Activated T-cell treated with anti-CD3 and anti-CD28 coated beads for 48 hours (primary cell): ENCODE measurements around the gene CACNA1H.
"Not testable (repeated sequence)": the region's sequence is repeated elsewhere in the genome, so short reads cannot be mapped to it uniquely, and the experiment has no call there.

ENCODE experiments used
- DNase-seq: peaks from one replicate; pipeline ENCODE4 v3.0.0-alpha.2; 2020; ENCODE audit warnings: low read depth

CACNA1H gene

GRCh38 chr16:1193825-1194581 is 41.1 kb downstream of the CACNA1H start:
- no peak for DNase-seq

DNA sequence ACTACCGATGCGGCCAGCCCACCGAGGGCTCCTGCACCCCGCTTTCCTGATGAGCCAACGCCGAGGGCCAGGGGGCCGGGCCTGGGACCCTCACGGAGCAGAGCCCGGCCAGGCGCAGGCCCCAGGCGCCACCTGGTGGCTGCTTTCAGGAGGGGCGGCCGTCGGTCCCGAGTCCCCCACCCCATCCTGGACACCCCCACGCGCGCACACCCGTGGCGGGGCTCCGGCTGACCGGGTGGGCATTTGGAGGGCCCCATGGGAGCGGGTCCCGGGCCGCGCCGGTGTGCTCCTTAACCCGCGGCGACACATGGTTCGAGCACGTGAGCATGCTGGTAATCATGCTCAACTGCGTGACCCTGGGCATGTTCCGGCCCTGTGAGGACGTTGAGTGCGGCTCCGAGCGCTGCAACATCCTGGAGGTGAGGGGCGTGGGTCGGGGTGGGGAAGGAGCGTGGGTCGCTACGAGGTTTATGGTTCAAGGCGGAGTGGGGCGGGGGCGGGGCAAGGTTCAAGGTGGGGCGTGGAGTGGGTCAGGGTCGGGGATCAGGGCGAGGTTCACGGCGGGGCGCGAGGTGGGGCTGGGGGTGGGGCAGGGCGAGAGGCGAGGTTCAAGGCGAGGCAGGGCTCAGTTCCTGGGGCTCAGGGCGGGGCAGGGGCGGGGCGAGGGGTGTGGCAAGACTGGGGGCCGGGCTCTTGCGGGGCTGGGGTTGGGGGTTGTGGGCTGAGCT is 41.9 kb downstream of the CACNA1H start:
- DNase-seq, result peak; percentile 12

DNA sequence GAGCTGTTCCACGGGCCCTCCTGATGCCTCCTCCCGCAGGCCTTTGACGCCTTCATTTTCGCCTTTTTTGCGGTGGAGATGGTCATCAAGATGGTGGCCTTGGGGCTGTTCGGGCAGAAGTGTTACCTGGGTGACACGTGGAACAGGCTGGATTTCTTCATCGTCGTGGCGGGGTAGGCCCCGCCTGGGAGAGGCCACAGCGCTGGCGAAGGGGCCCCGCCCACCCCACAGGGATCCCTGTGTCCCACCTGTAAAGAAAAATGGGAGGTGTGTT is 42.4 kb downstream of the CACNA1H start:
- DNase-seq, result no peak

DNA sequence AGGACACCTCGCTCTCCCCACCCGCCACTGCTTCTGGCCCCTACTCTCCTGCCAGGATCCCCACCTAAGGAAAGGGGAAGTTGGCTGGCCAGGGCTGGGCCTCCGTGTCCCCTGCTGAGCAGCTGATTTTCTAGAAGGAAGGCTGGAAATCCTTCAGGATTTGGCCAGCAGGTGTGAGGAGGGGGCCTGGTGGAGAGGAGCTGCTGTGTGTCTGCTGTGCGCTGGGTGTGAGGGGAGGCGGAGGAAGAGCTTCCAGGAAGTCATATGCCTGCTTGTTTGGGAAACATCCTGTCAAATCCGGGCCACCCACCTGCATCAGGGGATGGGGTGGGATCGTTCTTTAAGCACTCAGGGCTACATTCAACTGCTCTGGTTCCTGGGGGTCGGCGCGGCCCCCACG is 43.6 kb downstream of the CACNA1H start:
- no peak for DNase-seq

DNA sequence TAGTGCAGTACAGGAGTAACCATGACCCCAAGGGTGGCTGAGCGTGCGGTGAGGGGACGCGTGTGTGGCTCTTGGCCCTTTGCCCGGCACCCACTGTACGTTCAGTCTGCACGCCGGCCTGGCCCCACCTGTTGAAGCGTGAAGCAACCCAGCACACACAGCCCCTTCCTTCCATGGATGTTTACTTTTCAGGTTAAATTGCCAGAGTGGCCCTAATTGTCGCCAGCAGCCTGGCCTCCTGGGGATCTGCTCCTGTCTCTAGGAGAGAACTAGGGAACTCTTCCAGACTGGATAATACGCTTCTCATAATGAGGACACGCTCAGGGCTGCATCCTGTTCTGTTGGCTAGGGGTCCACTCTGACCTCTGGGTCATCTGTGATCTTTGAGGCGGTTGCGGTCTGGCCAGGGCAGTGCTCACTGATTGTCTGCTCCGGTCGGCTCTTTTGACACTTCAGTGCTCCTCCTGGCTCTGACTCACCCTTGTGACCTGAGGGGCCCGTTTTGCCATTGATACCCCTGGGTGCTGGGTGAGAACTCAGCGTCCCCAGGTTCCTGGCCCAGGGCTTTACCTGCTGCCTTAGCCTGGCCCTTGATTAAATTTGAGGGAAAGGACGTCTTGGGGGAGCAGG is 44.4 kb downstream of the CACNA1H start:
- no peak for DNase-seq

DNA sequence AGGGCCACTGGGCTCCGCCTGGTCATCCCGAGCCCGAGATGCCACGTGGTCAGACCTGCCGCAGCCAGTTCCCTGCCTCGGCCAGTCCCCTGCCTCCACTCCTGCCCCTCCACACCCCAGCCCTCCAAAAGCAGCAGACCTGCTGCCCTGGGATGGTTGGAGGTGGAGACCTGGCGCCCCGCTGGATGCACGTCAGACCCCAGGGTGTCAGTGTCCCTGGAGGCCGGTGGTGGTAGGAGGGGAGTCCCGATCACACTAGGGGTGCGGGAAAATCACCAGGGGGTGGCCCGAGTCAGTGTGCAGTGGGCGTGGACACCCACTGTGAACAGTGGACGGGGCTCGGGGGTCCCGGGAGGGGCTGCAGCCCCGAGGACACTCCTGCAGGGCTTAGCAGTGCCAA is 45.3 kb downstream of the CACNA1H start:
- no peak for DNase-seq

GRCh38 chr16:1198671-1199346 is 45.9 kb downstream of the CACNA1H start:
- DNase-seq, result not testable (repeated sequence)

DNA sequence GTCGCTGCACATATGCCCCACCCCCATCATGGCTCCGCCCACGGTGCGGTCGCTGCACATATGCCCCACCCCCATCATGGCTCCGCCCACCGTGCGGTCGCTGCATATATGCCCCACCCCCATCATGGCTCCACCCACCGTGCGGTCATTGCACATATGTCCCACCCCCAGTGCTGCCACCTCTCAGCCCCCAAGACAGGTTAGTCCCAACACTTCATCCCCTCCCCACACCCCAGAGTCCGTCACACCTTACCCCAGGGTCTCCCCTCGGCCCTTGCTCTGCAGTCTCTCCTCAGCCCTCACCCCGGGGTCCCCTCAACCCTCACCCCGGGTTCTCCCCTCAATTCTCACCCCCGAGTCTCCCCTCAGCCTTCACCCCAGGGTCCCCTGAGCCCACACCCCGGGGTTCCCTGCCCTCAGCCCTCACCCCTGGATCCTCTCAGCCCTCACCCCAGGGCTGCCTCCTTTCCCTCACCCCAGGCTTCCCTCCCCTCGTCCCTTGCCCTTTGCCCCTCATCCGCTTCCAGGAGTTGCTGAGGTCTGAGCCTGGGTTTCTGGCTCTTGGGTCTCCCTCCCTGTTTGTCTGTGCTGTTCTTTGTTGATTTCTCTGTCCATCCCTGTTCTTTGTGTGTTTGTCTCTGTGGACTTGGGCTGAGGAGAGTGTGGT is 46.6 kb downstream of the CACNA1H start:
- no peak for DNase-seq

DNA sequence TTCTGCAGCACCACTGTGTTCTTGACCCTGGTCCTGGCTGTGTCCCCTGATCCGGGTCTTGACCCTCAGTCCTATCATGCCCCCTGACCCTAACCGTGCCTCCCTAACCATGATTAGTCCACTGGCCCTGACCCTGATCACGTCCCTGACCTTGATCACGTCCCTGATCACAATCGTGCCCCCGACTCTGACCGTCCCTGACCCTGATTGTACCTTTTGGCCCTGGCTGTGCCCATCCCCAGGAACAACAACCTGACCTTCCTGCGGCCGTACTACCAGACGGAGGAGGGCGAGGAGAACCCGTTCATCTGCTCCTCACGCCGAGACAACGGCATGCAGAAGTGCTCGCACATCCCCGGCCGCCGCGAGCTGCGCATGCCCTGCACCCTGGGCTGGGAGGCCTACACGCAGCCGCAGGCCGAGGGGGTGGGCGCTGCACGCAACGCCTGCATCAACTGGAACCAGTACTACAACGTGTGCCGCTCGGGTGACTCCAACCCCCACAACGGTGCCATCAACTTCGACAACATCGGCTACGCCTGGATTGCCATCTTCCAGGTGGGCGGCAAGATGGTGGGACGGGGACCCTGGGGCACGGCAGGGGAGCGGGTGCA is 47.2 kb downstream of the CACNA1H start:
- no peak for DNase-seq

GRCh38 chr16:1201444-1201843 is 48.5 kb downstream of the CACNA1H start:
- no peak for DNase-seq

DNA sequence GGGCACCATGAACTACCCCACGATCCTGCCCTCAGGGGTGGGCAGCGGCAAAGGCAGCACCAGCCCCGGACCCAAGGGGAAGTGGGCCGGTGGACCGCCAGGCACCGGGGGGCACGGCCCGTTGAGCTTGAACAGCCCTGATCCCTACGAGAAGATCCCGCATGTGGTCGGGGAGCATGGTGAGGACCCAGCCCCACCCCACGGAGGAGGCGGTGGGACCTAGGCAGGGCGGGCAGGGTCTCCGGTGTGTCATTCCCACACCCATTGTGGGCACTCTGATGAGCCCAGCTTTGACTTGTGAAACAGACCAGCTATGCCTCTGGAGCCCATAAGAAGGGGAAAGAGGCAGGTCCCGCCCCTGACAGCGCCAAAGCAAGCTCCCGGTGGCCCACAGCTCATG is 49.4 kb downstream of the CACNA1H start:
- no peak for DNase-seq

GRCh38 chr16:1204933-1205332 is 52.0 kb downstream of the CACNA1H start:
- DNase-seq, result no peak

GRCh38 chr16:1206326-1206725 is 53.4 kb downstream of the CACNA1H start:
- DNase-seq, result no peak

DNA sequence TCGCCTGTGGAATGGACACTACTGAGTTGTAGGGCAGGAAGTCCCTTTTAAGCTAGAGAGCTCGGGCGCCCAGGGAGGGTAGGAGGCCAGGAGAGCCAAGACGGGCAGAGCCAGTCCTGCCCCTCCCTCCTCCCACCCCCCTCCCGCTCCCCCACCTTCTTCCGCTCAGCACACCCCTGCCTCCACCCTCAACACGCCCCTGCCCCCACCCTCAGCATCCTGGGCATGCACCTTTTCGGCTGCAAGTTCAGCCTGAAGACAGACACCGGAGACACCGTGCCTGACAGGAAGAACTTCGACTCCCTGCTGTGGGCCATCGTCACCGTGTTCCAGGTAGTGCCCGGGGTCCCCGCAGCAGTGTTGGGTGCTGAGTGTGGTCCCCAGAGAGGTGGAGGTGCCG is 53.9 kb downstream of the CACNA1H start:
- no peak for DNase-seq

GRCh38 chr16:1208239-1208830 is 55.4 kb downstream of the CACNA1H start:
- DNase-seq, result no peak

DNA sequence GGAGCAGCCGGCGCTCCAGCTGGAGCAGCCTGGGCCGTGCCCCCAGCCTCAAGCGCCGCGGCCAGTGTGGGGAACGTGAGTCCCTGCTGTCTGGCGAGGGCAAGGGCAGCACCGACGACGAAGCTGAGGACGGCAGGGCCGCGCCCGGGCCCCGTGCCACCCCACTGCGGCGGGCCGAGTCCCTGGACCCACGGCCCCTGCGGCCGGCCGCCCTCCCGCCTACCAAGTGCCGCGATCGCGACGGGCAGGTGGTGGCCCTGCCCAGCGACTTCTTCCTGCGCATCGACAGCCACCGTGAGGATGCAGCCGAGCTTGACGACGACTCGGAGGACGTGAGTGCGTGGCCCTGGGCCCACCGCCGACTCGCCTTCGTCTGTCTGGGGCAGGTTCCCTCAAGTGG is 56.2 kb downstream of the CACNA1H start:
- no peak for DNase-seq

DNA sequence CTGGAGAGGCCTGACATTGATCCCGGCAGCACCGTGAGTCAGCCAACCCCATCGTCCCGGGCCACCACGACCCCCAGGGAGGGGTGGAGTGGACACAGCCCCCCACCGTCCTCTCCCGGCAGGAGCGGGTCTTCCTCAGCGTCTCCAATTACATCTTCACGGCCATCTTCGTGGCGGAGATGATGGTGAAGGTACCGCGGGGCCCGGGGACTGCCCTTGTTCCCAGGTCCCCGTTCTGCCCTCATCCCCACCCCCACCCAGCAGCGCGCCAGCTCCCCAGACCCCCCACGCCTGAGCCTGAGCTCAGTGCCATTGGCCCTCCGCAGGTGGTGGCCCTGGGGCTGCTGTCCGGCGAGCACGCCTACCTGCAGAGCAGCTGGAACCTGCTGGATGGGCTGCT is 57.6 kb downstream of the CACNA1H start:
- no peak for DNase-seq

GRCh38 chr16:1211451-1212268 is 58.8 kb downstream of the CACNA1H start:
- DNase-seq, result no peak

DNA sequence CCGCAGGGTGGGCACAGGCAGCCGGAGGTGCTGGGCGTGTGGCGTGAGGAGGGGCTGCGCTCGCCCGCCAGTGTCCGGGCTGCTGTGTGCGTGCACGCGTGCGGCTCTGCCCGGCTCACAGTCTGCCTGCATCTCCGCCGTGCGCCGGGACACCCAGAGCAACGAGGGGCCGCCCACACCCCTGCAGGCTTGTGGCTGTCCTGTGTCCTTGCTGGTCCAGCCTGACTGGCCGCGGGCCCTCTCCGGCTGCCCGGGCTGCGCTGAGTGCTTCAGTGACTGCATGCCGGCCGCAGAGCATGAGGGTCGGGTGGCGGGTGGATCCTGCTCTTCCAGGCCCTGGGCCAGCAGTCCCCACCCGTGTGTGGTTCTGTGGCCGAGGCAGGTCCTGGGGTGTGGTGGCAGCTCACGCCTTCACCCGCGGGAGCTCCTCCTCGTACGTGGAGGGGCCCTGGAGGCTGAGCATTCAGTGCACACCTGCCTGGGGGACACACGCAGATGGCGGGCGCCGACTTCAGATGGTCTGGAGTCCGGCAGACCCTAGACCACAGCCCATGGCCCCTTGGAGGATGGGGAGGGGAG is 59.8 kb downstream of the CACNA1H start:
- DNase-seq, result no peak

DNA sequence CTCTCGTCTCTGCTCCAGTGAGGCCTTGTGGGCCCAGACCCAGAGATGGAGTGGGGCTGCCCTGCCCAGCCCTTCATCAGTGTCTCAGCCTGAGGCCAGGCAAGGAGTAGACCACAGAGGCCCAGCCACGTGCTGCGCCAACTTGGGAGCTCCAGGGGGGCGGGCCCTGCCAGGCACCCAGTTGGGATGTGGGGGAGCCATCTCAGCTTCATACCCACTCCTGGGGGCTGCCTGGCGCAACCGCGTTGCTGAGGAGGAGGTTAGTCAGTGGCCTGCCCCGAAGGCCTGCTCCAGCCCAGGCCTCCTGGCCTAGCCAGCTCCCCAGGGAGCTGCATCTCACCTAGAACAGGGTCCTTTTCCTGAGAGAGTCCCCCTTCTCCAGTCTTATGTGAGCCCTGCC is 60.3 kb downstream of the CACNA1H start:
- no peak for DNase-seq
